DMS79 treated with DMSO at 0.1 percent for 48 hours (cell line): ENCODE measurements around the gene EIF4H.
"Not testable (repeated sequence)": the region's sequence is repeated elsewhere in the genome, so short reads cannot be mapped to it uniquely, and the experiment has no call there.

Experiments
- DNase-seq: peaks from one replicate; lab custom pipeline; 2025; lab: John Stamatoyannopoulos, UW

The EIF4H gene

GRCh38 chr7:74199551-74200355 is 25.6 kb downstream of the EIF4H start:
- no peak for DNase-seq

GRCh38 chr7:74202841-74203556 is 28.8 kb downstream of the EIF4H start:
- DNase-seq: no peak

GRCh38 chr7:74203956-74204618 is 29.9 kb downstream of the EIF4H start:
- no peak for DNase-seq

GRCh38 chr7:74206052-74206451 is 31.9 kb downstream of the EIF4H start:
- not testable (repeated sequence) for DNase-seq

GRCh38 chr7:74206589-74207120 is 32.5 kb downstream of the EIF4H start:
- DNase-seq: peak; percentile 50

DNA sequence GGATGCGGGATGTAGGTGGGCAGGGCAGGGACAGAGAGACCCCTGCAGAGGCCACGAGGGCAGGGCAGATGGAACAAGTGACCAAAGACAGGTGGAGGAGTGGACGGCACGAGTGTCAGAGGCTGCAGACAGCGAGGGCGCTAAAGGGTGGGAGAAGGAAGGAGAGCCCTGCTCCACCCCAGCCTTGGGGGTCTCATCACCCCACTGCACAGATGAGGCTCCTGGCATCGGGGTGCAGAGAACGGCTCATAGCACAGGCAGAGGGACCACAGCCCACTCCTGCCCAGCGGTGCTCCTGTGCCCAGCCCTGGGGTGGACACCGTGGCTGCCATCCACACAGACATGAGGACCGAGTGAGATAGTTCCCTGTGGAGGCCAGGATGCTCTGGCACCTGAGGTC is 33.4 kb downstream of the EIF4H start:
- DNase-seq: no peak

DNA sequence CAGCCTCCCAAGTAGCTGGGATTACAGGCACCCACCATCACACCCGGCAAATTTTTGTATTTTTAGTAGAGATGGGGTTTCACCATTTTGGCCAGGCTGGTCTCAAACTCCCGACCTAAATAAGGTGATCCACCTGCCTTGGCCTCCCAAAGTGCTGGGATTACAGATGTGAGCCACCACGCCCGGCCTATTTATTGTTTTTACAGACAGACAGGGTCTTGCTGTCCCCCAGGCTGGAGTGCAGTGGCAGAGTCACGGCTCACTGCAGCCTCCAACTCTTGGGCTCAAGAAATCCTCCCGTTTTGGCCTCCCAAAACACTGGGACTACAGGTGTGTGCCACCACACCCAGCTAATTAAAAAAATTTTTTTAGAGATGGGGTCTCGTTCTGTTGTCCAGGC is 34.1 kb downstream of the EIF4H start:
- not testable (repeated sequence) for DNase-seq

DNA sequence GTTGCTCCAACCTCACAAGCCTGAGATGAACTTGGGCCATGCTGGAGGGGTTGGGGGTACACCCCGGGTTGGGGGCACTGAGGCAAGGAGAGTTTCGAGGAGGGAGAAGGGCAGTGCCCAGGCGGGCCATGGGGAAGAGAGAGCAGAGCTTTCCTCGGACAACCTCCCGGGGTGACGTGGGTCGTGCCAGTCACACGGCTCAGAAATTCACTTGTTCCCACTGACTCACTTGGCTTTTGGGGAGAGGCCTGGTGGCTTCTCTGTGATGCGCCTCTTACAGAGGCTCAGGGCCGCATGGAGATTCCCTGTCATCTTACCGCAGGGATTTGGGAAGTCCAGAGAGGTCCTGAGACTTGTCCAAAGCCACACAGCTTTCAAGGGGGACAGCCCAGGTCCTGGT is 38.5 kb downstream of the EIF4H start:
- DNase-seq: no peak

DNA sequence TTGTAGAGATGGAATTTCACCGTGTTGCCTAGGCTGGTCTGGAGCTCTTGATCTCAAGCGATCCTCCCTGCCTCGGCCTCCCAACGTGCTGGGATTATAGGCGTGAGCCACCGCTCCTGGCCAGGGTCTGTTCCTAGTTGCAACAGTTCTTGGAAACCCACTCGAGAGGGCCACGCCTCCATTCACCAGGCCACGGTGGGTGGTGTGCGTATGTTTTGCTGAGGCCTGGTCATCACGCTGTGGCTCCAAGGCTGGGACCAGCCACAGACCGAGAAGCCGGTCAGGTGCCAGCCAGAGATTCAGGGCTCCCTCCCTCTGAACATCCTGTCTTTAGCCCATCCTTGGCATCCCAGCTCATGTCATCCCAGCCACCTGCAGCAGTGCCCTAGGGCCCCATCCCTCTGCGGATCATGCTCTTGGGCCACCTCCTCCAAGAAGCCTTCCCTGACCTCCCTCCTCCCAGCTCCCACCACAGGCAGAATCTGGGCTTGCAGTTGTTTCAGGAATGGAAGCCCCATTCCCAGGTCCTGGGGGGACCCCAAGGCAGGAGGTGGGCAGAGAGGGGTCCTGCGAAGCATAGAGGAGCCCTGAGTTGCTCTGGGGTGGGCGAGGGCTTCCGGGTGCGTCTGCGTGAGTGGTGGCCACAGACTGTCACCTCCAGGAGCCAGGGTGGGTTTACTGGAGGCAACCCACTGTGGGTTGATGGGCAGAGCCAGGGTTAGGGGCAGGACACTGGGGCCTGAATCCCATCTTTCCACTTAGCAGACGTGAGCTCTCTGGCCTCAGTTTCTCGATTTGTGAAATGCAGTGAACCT is 40.9 kb downstream of the EIF4H start:
- DNase-seq: no peak

- no peak for DNase-seq
Measured at GRCh38 chr7:74215921-74216320, 41.8 kb downstream of the EIF4H start.

GRCh38 chr7:74216361-74216761 is 42.2 kb downstream of the EIF4H start:
- no peak for DNase-seq

- DNase-seq: no peak
Measured at GRCh38 chr7:74217455-74218342, 43.5 kb downstream of the EIF4H start.

DNA sequence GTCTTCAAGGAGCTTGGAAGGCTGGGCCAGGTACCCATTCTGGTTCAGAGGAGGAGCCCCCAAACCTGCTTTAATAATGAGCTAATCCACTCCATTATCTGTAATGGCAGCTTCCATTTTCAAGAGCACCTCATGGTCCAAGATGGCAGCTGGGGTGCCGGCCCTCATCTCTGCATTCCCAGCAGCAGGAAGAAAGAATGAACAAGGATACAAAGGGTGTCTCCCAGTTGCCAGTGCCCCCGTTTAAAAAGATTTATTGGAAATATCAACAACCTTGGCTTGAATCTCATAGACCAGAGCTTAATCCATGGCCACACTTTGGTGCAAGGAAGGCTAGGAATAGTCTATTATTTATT is 44.2 kb downstream of the EIF4H start:
- DNase-seq: no peak

GRCh38 chr7:74219416-74219815 is 45.3 kb downstream of the EIF4H start:
- no peak for DNase-seq

- DNase-seq: no peak
Measured at GRCh38 chr7:74220229-74220628, 46.1 kb downstream of the EIF4H start.

DNA sequence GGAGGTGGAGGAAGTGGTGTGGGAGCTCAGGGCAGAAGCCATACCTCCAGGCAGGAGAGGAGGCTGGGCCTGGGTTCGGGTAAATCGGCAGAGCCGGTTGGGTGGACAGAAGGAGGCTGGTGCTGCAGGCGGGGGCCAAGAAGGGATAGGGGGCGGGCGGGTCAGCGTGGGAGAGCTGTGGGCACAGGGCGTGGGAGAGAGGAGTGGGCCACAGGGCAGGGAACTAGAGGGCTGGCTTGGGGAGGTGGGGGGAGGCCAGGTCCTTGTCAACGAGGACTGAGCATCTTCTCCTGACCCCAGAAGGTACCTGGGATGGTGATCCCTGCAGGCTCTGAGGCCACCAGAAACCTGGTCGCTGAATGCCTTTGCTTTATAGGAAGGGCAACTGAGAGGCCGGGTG is 47.6 kb downstream of the EIF4H start:
- DNase-seq: no peak

GRCh38 chr7:74222851-74223710 is 48.9 kb downstream of the EIF4H start:
- DNase-seq: peak; percentile 47

DNA sequence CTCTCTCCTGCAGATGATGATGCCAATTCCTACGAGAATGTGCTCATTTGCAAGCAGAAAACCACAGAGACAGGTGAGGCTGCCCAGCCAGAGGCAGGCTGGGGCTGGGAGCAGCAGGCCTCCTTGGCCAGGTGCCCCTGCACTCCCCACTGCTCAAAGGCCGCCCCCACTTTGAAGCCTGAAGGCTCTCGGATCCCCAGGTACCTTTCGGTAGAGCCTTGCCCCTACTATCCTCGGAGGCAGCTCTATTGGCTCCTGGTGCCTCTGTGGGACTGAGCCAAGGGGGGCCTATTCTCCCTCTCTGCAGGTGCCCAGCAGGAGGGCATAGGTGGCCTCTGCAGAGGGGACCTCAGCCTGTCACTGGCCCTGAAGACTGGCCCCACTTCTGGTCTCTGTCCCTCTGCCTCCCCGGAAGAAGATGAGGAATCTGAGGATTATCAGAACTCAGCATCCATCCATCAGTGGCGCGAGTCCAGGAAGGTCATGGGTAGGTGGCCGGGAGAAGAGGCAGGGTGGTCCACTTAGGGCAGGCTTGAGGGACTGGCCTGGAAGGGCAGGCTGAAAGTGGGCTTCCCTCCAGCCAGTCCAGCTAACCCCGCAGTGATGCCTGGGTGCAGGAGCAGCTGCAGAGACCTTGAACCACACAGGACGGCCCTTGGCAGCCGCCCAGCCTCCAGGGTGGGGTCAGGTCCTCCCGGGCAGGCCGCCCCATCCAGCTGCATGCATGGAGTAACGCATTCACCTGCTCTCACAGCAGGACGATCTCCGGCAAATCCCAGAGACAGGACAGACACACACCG is 49.8 kb downstream of the EIF4H start:
- DNase-seq: peak; percentile 47

DNA sequence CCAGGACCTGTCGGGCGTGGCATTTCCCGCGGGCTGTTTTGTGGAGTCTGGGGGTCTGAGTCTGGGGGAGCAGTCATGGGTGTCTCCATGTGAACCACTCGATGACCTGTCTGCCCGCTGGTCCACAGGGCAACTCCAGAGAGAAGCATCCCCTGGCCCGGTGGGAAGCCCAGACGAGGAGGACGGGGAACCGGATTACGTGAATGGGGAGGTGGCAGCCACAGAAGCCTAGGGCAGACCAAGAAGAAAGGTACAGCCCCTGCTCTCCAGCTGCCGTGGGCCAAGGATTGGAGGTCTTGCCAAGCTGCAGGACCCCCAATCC is 50.3 kb downstream of the EIF4H start:
- DNase-seq: no peak
